Inferior parietal cortex (tissue), 1 donor: Measurements from ENCODE around the gene SLC25A26.
"Not testable (repeated sequence)": the region's sequence is repeated elsewhere in the genome, so short reads cannot be mapped to it uniquely, and the experiment has no call there.

Experiments used
- DNase-seq: peaks from one replicate; pipeline ENCODE4 v3.0.0-alpha.2; 2016; ENCODE audit errors: extremely low spot score

Gene SLC25A26

GRCh38 chr3:66220602-66221377 lies at the start of gene SLC25A26:
Gene SLC25A26, plus strand, starts transcription at chr3:66221001. Its CDS starts 94 bp downstream, at chr3:66221095.
- DNase-seq = peak; percentile 91

GRCh38 chr3:66172394-66172793 lies 48.4 kb upstream of the SLC25A26 start:
- no peak for DNase-seq

- DNase-seq = peak; percentile 38
These were observed 43.8 kb upstream of the SLC25A26 start for GRCh38 chr3:66177026-66177425.

- DNase-seq = no peak
These were observed 42.6 kb upstream of the SLC25A26 start for GRCh38 chr3:66178206-66178605.

GRCh38 chr3:66179793-66180192 lies 41.0 kb upstream of the SLC25A26 start:
- no peak for DNase-seq

GRCh38 chr3:66181764-66182163 lies 39.0 kb upstream of the SLC25A26 start:
- no peak for DNase-seq

- DNase-seq = no peak
These were observed 38.6 kb upstream of the SLC25A26 start for GRCh38 chr3:66182246-66182645.

GRCh38 chr3:66186545-66186944 lies 34.3 kb upstream of the SLC25A26 start:
- no peak for DNase-seq

- peak; percentile 77 for DNase-seq
These were observed 25.4 kb upstream of the SLC25A26 start for GRCh38 chr3:66195347-66195783.

GRCh38 chr3:66196633-66197032 lies 24.2 kb upstream of the SLC25A26 start:
- no peak for DNase-seq

GRCh38 chr3:66198437-66199088 lies 22.2 kb upstream of the SLC25A26 start:
- DNase-seq = no peak

- DNase-seq = no peak
These were observed 21.7 kb upstream of the SLC25A26 start for GRCh38 chr3:66199089-66199473.

- no peak for DNase-seq
These were observed 20.7 kb upstream of the SLC25A26 start for GRCh38 chr3:66200147-66200546.

GRCh38 chr3:66200786-66201185 lies 20.0 kb upstream of the SLC25A26 start:
- no peak for DNase-seq

GRCh38 chr3:66203275-66203674 lies 17.5 kb upstream of the SLC25A26 start:
- DNase-seq = no peak

- DNase-seq = no peak
These were observed 14.0 kb upstream of the SLC25A26 start for GRCh38 chr3:66206806-66207205.

GRCh38 chr3:66208189-66208588 lies 12.6 kb upstream of the SLC25A26 start:
- DNase-seq = no peak

- DNase-seq = no peak
These were observed 10.0 kb upstream of the SLC25A26 start for GRCh38 chr3:66210687-66211295.

GRCh38 chr3:66211779-66212178 lies 9.0 kb upstream of the SLC25A26 start:
- DNase-seq = no peak

- DNase-seq = no peak
These were observed 5.7 kb upstream of the SLC25A26 start for GRCh38 chr3:66215106-66215505.

GRCh38 chr3:66220066-66220465 lies 735 bp upstream of the SLC25A26 start:
- no peak for DNase-seq

- no peak for DNase-seq
These were observed 3.4 kb downstream of the SLC25A26 start for GRCh38 chr3:66224220-66224619.

- DNase-seq = not testable (repeated sequence)
These were observed 5.3 kb downstream of the SLC25A26 start for GRCh38 chr3:66226093-66226492.
